ENCODE data around the gene DDC. TPM values are rescaled to one million over a fixed set of nuclear protein-coding genes. Genes with fewer than 3 reads are reported as not detected.
A peak's percentile ranks its signal among the peaks of the same experiment; 100 is the strongest.

Gene DDC
- total RNA-seq, 1 donor from 2014 or later = 37.3 TPM

DNA sequence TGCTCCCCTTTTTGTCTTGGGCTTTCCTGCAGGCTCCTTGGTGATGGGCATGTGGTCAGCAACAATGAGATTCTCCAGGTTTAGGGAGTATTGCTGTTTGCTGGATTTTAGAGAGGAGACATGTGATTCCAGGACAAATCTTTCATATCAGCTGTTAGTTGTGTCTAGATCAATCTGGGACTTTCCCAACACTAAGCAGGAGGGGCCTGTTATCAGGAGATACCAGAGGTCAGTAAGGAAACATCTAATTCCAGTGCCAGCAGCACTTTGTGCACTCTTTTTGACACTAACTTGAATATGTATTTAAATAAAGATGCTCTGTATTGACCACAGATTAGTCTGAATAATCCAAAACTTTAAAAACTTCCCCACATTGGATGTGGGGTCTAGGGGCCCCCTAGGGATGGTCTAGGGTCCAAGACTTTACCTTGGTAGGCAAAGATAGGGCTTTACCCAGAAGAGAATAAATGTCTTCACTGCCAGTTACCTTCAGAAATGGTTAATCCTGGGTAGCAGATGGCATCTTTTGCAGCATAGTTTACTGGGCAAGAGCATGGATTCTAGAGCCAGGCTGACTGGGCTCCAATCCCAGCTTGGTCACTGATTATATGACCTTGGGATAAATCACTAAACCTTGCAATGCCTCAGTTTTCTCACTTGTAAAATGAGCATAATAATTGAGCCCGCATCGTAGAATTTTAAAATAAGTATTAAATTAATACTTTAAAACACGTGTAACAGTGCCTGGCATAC lies 108.7 kb downstream of the DDC start:
- Mint-ChIP-seq H3K4me1 (ENCODE audit: low read depth) (peaks cover 2% of the 10 kb centered on the region), H3K9me3 (ENCODE audit: low read depth) (peaks cover 5% of the 10 kb centered on the region), H3K36me3 (ENCODE audit: insufficient read depth) (peaks cover 8% of the 10 kb centered on the region), H3K27ac (no peak overlapping the region), H3K4me3 (ENCODE audit: low read depth) (no peak overlapping the region), H3K27me3 (peaks cover 17% of the 10 kb centered on the region)
- DNase-seq (ENCODE audit: low spot score, unreplicated experiment) = no peak
- TF ChIP-seq, protein P1, sequence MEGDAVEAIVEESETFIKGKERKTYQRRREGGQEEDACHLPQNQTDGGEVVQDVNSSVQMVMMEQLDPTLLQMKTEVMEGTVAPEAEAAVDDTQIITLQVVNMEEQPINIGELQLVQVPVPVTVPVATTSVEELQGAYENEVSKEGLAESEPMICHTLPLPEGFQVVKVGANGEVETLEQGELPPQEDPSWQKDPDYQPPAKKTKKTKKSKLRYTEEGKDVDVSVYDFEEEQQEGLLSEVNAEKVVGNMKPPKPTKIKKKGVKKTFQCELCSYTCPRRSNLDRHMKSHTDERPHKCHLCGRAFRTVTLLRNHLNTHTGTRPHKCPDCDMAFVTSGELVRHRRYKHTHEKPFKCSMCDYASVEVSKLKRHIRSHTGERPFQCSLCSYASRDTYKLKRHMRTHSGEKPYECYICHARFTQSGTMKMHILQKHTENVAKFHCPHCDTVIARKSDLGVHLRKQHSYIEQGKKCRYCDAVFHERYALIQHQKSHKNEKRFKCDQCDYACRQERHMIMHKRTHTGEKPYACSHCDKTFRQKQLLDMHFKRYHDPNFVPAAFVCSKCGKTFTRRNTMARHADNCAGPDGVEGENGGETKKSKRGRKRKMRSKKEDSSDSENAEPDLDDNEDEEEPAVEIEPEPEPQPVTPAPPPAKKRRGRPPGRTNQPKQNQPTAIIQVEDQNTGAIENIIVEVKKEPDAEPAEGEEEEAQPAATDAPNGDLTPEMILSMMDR (IDR thresholded peaks at IDR 0.05; ENCODE audit: unreplicated experiment) = no peak

- H3K4me3 Mint-ChIP-seq (ENCODE audit: low read depth) = no peak overlapping the region
- TF ChIP-seq, protein P1 (IDR thresholded peaks at IDR 0.05; ENCODE audit: unreplicated experiment) = no peak
- H3K9me3 Mint-ChIP-seq (ENCODE audit: low read depth) = no peaks in the 10 kb centered on the region
- no peak overlapping the region for H3K27ac Mint-ChIP-seq
- H3K36me3 Mint-ChIP-seq (ENCODE audit: insufficient read depth) = peaks cover 4% of the 10 kb centered on the region
- DNase-seq (ENCODE audit: low spot score, unreplicated experiment) = no peak
- H3K4me1 Mint-ChIP-seq (ENCODE audit: low read depth) = peaks cover 2% of the 10 kb centered on the region
- peaks cover 17% of the 10 kb centered on the region for H3K27me3 Mint-ChIP-seq
Measured at GRCh38 chr7:50455658-50456057, 109.5 kb downstream of the DDC start.

DNA sequence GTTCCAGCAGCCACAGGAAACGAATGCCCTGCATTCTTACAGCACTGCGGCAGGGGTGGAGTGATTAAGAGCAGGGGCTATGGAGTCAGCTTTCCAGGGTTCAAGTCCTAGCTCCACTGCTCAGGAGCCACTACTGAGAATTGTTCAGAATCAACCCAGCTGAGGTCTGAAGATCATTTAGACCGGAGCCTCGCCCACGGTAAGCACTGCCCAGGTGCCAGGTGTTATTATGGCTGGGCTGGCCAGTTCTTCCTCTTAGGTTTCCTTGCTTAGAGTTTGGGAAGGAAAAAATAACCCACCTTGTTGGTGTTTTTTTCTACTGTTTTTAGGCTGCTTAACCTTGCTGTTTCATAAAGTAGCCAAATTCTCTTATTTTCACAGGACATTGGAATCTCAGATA lies 110.2 kb downstream of the DDC start:
- Mint-ChIP-seq H3K4me3 (ENCODE audit: low read depth) (no peak overlapping the region), H3K27me3 (peaks cover 17% of the 10 kb centered on the region), H3K27ac (no peak overlapping the region), H3K4me1 (ENCODE audit: low read depth) (peaks cover 2% of the 10 kb centered on the region), H3K36me3 (ENCODE audit: insufficient read depth) (peaks cover 4% of the 10 kb centered on the region), H3K9me3 (ENCODE audit: low read depth) (no peaks in the 10 kb centered on the region)
- DNase-seq (ENCODE audit: low spot score, unreplicated experiment) = no peak
- TF ChIP-seq, protein P1 (IDR thresholded peaks at IDR 0.05; ENCODE audit: unreplicated experiment) = no peak

DNA sequence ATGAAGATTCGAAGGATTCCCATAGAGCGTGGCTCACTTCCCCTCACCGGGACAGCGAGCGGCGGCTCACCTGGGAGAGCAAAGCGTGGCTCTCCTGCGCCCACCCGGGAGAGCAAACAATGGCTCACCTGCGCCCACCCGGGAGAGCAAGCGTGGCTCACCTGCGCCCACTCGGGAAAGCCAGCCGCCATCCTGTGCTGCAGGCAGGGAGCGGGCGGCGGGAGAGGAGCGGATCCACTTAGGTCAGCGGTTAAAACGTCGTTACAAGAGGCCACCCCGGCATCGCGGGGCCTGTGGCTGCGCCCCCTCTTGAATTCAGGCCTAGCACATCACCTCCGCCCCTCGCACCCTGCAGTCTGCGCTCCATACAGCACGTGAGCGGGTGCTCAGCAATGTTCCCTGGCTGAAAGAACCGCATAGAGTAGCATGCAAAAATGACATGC lies 114.6 kb downstream of the DDC start:
- no peak for DNase-seq (ENCODE audit: low spot score, unreplicated experiment)
- Mint-ChIP-seq H3K9me3 (ENCODE audit: low read depth) (no peaks in the 10 kb centered on the region), H3K27ac (peak overlapping the region; percentile 79), H3K27me3 (peaks cover 15% of the 10 kb centered on the region), H3K4me1 (ENCODE audit: low read depth) (peaks cover 6% of the 10 kb centered on the region), H3K4me3 (ENCODE audit: low read depth) (peak overlapping the region; percentile 84), H3K36me3 (ENCODE audit: insufficient read depth) (peaks cover 11% of the 10 kb centered on the region)
- TF ChIP-seq, protein P1 (IDR thresholded peaks at IDR 0.05; ENCODE audit: unreplicated experiment) = no peak

DNA sequence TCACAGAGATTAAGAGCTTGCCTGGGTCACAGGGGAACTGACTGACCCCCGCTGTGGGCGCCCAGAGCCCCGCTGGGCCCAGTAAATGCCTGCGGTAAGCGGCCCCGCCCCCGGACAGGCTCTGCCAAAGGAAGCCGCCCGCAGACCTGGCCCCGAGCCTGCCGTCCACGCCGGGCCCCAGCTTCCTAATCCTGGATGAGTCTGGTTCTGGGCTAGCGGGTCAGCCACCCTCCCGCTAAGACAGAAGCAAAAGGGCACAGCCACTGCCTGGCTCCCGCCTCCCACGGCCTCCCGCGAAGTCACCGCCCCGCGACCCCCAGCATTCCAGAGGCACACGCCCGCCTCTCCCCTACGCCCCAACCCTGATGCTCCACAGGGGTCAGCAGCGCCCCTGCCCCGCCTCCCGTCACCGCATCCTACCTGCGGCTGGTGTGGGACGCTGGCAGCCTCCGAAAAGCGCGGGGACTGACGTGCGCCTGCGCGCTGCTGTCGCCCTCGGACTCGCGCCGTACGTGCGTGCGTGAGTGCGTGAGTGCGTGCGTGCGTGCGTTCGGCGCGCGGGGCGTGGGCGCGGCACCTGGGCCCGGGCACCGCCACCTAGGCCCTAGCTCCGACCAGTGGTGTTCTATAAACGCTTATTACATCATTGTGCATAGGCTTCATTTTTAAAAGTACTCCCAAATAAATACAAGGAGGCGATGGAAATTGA lies 115.2 kb downstream of the DDC start, which contains the start of gene FIGNL1:
TSS of gene FIGNL1 (minus strand) at position 470 of the 709 bp plus-strand sequence. CDS start 3,063 bp downstream, outside the sequence.
- peak; percentile 50 for DNase-seq (ENCODE audit: low spot score, unreplicated experiment)
- Mint-ChIP-seq H3K27ac (peak within 1 kb of the TSS; percentile 88), H3K27me3 (peaks cover 12% of the 10 kb centered on the region), H3K36me3 (ENCODE audit: insufficient read depth) (peaks cover 11% of the 10 kb centered on the region), H3K9me3 (ENCODE audit: low read depth) (no peaks in the 10 kb centered on the region), H3K4me1 (ENCODE audit: low read depth) (peaks cover 6% of the 10 kb centered on the region), H3K4me3 (ENCODE audit: low read depth) (peak within 1 kb of the TSS; percentile 84)
- TF ChIP-seq, protein P1 (IDR thresholded peaks at IDR 0.05; ENCODE audit: unreplicated experiment) = no peak

All from progenitor cell of endocrine pancreas (in vitro differentiated cells).